ENCODE measurements around the gene DFFB. TPM values are rescaled to one million over a fixed set of nuclear protein-coding genes. Genes with fewer than 3 reads are reported as not detected.
"Not testable (repeated sequence)": the region's sequence is repeated elsewhere in the genome, so short reads cannot be mapped to it uniquely, and the experiment has no call there.

The DFFB gene, protein sequence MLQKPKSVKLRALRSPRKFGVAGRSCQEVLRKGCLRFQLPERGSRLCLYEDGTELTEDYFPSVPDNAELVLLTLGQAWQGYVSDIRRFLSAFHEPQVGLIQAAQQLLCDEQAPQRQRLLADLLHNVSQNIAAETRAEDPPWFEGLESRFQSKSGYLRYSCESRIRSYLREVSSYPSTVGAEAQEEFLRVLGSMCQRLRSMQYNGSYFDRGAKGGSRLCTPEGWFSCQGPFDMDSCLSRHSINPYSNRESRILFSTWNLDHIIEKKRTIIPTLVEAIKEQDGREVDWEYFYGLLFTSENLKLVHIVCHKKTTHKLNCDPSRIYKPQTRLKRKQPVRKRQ
- 10 to 100 TPM in 2 of 4 donors, 1 to 10 TPM in 1, under 1 TPM in 1; 0.51 to 17.9 (median 9.3) TPM for total RNA-seq

DNA sequence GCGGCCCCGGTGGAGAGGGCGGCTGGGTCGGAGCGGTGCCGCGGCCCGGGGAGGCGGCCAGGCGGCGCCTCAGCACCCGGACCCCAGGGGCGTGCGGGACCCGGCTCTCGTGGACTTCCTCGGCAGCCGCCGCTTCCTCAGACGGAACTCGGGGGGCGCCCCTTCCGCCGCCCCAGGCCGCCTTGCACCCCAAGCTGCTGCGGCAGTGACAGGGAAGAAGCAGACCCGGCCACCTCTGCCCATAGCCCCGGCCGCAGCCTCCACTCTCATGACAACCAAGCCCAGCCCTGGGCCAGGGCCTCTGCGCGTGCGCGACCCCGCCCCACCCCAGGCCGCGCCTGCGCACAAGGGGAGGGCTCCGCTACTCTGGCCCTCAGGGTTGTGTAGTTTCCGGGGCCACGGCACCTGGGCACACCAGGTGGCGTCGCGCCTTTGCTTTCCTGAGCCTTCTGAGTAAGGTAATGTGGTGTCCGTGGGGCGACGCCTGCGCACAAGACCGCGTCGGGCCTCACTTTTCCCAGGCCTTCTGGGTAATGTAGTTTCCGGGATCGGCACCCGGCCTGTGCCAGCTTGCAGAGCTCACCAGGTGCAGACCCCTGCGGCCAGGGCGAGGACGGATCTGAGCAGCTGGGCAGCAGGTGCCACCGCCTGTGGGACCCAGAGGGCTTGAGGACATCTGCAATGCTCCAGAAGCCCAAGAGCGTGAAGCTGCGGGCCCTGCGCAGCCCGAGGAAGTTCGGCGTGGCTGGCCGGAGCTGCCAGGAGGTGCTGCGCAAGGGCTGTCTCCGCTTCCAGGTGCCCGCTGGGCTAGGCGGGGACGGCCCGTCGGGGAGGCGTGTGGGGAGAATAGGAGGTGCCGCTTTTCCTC, at the start of gene DFFB, which contains the start of gene CEP104:
Gene DFFB (plus strand): TSS at position 554 of the 868 bp plus-strand sequence. CDS start 128 bp downstream, at position 682.
Gene CEP104 (minus strand): TSS at position 289 of the 868 bp plus-strand sequence. CDS start 4,804 bp downstream, outside the sequence.
- H3K36me3 ChIP-seq = no peaks in the 10 kb centered on the region
- peak within 1 kb of the TSS; percentile 73 to 87 for H3K27ac ChIP-seq
- TF ChIP-seq, protein P1, sequence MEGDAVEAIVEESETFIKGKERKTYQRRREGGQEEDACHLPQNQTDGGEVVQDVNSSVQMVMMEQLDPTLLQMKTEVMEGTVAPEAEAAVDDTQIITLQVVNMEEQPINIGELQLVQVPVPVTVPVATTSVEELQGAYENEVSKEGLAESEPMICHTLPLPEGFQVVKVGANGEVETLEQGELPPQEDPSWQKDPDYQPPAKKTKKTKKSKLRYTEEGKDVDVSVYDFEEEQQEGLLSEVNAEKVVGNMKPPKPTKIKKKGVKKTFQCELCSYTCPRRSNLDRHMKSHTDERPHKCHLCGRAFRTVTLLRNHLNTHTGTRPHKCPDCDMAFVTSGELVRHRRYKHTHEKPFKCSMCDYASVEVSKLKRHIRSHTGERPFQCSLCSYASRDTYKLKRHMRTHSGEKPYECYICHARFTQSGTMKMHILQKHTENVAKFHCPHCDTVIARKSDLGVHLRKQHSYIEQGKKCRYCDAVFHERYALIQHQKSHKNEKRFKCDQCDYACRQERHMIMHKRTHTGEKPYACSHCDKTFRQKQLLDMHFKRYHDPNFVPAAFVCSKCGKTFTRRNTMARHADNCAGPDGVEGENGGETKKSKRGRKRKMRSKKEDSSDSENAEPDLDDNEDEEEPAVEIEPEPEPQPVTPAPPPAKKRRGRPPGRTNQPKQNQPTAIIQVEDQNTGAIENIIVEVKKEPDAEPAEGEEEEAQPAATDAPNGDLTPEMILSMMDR (IDR thresholded peaks at IDR 0.05) = peak in 2 of 4 experiments; percentile 40 to 42
- peak; percentile 22 to 77 for TF ChIP-seq POLR2A (IDR thresholded peaks at IDR 0.05)
- peak; percentile 83 to 87 for DNase-seq
- H3K4me1 ChIP-seq = peaks cover 5 to 6% of the 10 kb centered on the region in 2 donors
- no peaks in the 10 kb centered on the region for H3K27me3 ChIP-seq
- H3K9me3 ChIP-seq = no peaks in the 10 kb centered on the region
- H3K4me3 ChIP-seq = peak within 1 kb of the TSS; percentile 76 to 81
- intact Hi-C loops (cut with DNase I; ENCODE audit: low total_unique reads) = no loop called here

DNA sequence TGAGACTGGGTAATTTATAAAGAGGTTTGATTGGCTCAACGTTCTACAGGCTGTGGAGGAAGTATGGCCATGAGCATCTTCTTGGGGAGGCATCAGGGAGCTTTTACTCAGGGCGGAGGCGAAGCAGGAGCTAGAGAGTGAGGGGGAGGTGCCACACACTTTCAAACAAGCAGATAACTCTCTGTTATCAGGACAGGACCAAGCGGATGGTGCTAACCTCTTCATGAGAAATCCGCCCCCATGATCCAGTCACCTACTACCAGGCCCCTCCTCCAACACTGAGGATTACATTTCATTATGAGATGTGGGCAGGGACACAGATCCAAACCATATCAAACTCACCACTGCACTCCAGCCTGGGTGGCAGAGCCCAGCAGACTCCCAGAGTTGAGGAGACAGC, 49.5 kb upstream of the DFFB start:
- intact Hi-C loops (cut with DNase I; ENCODE audit: low total_unique reads) = no loop called here
- no peak for DNase-seq
- no peak overlapping the region for H3K27ac ChIP-seq
- no peaks in the 10 kb centered on the region for H3K9me3 ChIP-seq
- no peaks in the 10 kb centered on the region for H3K27me3 ChIP-seq
- no peak overlapping the region for H3K4me3 ChIP-seq
- H3K4me1 ChIP-seq = no peaks in the 10 kb centered on the region
- H3K36me3 ChIP-seq = no peaks in the 10 kb centered on the region
- TF ChIP-seq, protein P1 (IDR thresholded peaks at IDR 0.05) = no peak
- no peak for TF ChIP-seq POLR2A (IDR thresholded peaks at IDR 0.05)

DNA sequence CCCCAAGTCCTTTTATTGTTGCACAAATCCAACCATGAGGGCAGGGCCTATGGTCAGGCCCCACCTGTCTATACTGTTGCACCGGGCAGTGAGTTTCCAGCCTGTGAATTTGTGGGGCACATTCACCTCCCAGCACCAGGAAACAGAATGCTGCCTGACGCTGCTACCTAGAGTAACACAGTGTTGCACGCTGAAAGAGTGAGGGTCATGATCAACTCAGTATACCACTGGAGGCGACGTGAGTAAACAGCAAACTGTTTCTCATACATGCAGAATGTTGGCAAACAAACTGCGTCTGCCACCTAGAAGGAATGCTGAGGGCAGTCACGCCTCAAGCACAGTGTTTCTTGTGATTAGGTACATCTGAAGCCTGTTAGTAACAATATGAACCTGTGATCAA, 47.6 kb upstream of the DFFB start:
- intact Hi-C loops (cut with DNase I; ENCODE audit: low total_unique reads) = no loop called here
- no peak overlapping the region for H3K27ac ChIP-seq
- no peaks in the 10 kb centered on the region for H3K27me3 ChIP-seq
- H3K4me1 ChIP-seq = no peaks in the 10 kb centered on the region
- TF ChIP-seq, protein P1 (IDR thresholded peaks at IDR 0.05) = no peak
- TF ChIP-seq POLR2A (IDR thresholded peaks at IDR 0.05) = no peak
- no peaks in the 10 kb centered on the region for H3K36me3 ChIP-seq
- H3K4me3 ChIP-seq = no peak overlapping the region
- H3K9me3 ChIP-seq = no peaks in the 10 kb centered on the region
- DNase-seq = no peak

DNA sequence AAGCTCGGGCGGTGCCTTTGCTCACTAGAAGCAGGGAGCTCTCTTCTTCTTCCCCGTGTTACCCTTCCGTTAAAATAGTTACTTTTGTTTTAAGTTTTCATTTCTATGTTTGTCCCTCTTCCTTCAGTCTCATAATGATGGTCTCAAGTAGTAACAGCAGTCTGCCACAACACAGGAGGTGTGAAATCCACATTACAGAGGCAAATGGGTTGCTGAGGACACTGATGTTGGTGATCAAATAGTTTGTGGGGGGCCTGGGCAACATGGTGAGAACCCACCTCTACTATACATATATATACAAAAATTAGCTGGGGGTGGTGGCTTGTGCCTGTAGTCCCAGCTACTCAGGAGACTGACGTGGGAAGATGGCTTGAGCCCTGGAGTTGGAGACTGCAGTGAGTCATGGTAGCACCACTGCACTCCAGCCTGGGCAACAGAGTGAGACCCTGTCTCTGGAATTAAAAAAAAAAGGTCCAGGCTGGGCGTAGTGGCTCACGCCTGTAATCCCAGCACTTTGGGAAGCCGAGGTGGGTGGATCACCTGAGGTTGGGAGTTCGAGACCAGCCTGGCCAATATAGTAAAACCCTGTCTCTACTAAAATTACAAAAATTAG, 47.0 kb upstream of the DFFB start:
- H3K4me1 ChIP-seq; DNase-seq; intact Hi-C loops (cut with DNase I; ENCODE audit: low total_unique reads); H3K4me3 ChIP-seq; H3K9me3 ChIP-seq; H3K27ac ChIP-seq; H3K27me3 ChIP-seq; H3K36me3 ChIP-seq: not testable (repeated sequence)

DNA sequence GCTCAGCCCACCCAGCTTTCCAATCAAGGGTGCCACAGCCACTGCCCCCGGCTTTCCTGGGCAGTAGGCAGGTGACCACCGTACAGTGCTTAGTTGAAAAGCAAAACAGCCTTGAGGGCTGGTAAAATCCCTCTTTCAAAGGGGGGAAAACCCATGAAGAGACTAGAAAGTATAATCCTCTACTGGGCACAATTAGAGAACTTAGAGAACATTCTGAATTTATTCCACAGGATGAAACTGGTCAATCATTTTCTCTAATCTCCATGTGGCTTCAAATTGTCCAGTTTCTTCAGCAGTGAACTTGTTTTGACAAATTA, 45.7 kb upstream of the DFFB start:
- H3K9me3 ChIP-seq = no peaks in the 10 kb centered on the region
- DNase-seq = no peak
- intact Hi-C loops (cut with DNase I; ENCODE audit: low total_unique reads) = no loop called here
- no peaks in the 10 kb centered on the region for H3K4me1 ChIP-seq
- TF ChIP-seq, protein P1 (IDR thresholded peaks at IDR 0.05) = no peak
- no peak for TF ChIP-seq POLR2A (IDR thresholded peaks at IDR 0.05)
- no peak overlapping the region for H3K4me3 ChIP-seq
- H3K36me3 ChIP-seq = no peaks in the 10 kb centered on the region
- H3K27me3 ChIP-seq = no peaks in the 10 kb centered on the region
- H3K27ac ChIP-seq = no peak overlapping the region
